AG04449 (cell line): Measurements from ENCODE around the gene NELFE.

Experiments
- CTCF ChIA-PET: fragments of 350-600 bp; formaldehyde crosslinking; extraction: SDS; loops from one replicate; lab custom pipeline; 2021; ENCODE audit warnings: antibody characterized with exemption; lab: Yijun Ruan, JAX
- POLR2A ChIA-PET: fragments of 400-600, 350-600 bp; formaldehyde crosslinking; extraction: SDS; loops from one replicate; lab custom pipeline; 2020; ENCODE audit warnings: antibody characterized with exemption, inconsistent platforms; lab: Yijun Ruan, JAX
- DNase-seq: peaks from one replicate; pipeline ENCODE4 v3.0.0-alpha.2; 2010; ENCODE audit warnings: low read depth, low spot score
- H3K4me3 ChIP-seq: 2 replicates; pipeline ENCODE4 v1.5.1; 2011; ENCODE audit warnings: low read depth, mild to moderate bottlenecking, control low read depth, low read length
- CTCF ChIP-seq: IDR thresholded peaks from one replicate; pipeline ENCODE4 v1.5.1; 2011; ENCODE audit warnings: mild to moderate bottlenecking, moderate library complexity, low read length, control low read depth, inconsistent platforms; ENCODE audit not compliant: insufficient read depth; ENCODE audit errors: missing control alignments

Gene NELFE

GRCh38 chr6:31947864-31948263 is 10.9 kb downstream of the NELFE start:
- no peak for TF ChIP-seq CTCF
- ChIA-PET CTCF (interaction anchor here (0.8 to 7.4 kb wide), 3 partner anchors 7 to 68 kb away, joined by 3 to 94 read pairs (median 3); no protein-coding TSS in a partner anchor), POLR2A (interaction anchor here (0.6 kb wide), 1 partner anchor 129 kb away, joined by 3 read pairs; no protein-coding TSS in a partner anchor)
- DNase-seq, result no peak
- H3K4me3 ChIP-seq, result no peak overlapping the region

- POLR2A ChIA-PET, result no interaction called here
- DNase-seq, result no peak
- TF ChIP-seq CTCF, result no peak
- H3K4me3 ChIP-seq, result no peak overlapping the region
- CTCF ChIA-PET, result interaction anchor here (0.8 to 7.4 kb wide), 3 partner anchors 7 to 67 kb away, joined by 3 to 94 read pairs (median 3); no protein-coding TSS in a partner anchor
Measured at GRCh38 chr6:31947070-31947675, 11.6 kb downstream of the NELFE start.

GRCh38 chr6:31946370-31946885 is 12.3 kb downstream of the NELFE start:
- ChIA-PET POLR2A (interaction anchor here (0.8 kb wide), 1 partner anchor 22 kb away, joined by 3 read pairs; no protein-coding TSS in a partner anchor), CTCF (interaction anchor here (1.1 to 1.6 kb wide), 2 partner anchors 11 kb away, joined by 4 to 5 read pairs; no protein-coding TSS in a partner anchor)
- no peak for DNase-seq
- no peak overlapping the region for H3K4me3 ChIP-seq
- TF ChIP-seq CTCF, result no peak

GRCh38 chr6:31945507-31946369 is 13.0 kb downstream of the NELFE start, which contains the start of gene CFB:
TSS of gene CFB (plus strand) at chr6:31946095. CDS start at chr6:31946222, 127 bp downstream.
- H3K4me3 ChIP-seq, result peak within 1 kb of the TSS; percentile 16
- POLR2A ChIA-PET, result interaction anchor here (0.8 kb wide), 1 partner anchor 23 kb away, joined by 3 read pairs; no protein-coding TSS in a partner anchor
- CTCF ChIA-PET, result interaction anchor here (0.9 to 1.8 kb wide), 4 partner anchors 11 to 57 kb away, joined by 3 to 6 read pairs (median 4); no protein-coding TSS in a partner anchor
- DNase-seq, result no peak
- TF ChIP-seq CTCF, result no peak

GRCh38 chr6:31945154-31945506 is 13.6 kb downstream of the NELFE start:
- ChIA-PET POLR2A (no interaction called here), CTCF (interaction anchor here (0.9 to 1.8 kb wide), 5 partner anchors 8 to 56 kb away, joined by 3 to 8 read pairs (median 5); no protein-coding TSS in a partner anchor)
- no peak for TF ChIP-seq CTCF
- H3K4me3 ChIP-seq, result no peak overlapping the region
- DNase-seq, result no peak
